Measurements from ENCODE around the gene AUP1. TPM values are rescaled to one million over a fixed set of nuclear protein-coding genes. Genes with fewer than 3 reads are reported as not detected.

AUP1 gene
- total RNA-seq, 4 donors from 2014 or later, result 94.0 to 116 (median 112) TPM

DNA sequence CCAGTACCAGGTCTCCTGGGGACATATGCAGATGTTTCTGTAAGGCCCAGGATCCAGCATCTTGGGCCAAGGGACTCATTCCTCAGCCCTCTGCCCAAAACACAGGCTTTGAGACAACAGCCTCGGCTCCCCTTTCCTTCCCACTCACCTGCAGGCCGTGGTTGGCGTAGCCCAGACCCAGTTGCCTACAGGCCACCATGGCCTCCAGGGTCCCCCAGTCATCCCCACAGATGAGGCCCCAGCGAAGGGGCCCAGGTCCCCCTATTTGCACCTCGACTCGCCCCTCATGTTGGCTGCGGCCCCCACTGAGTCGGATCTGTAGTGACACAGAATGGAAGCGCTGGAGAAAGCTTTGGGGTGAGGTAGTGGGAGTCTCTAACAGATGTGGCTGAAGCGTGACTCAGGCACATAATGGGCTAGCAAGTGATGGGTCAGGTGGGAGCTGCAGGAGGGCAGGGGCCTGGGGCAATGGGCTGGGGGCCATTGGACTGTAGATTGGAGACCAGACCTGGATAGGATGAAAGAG is 6.0 kb upstream of the AUP1 start:
- WGBS, 2 donors, result 87 to 92% methylated on average over 10 of the region's 10 CpGs
- intact Hi-C loops (cut with DNase I; ENCODE audit: low total_unique reads), result no loop called here
- no peak overlapping the region for H3K4me3 ChIP-seq (ENCODE audit: low read depth, poor library complexity, severe bottlenecking)
- TF ChIP-seq, protein P1, sequence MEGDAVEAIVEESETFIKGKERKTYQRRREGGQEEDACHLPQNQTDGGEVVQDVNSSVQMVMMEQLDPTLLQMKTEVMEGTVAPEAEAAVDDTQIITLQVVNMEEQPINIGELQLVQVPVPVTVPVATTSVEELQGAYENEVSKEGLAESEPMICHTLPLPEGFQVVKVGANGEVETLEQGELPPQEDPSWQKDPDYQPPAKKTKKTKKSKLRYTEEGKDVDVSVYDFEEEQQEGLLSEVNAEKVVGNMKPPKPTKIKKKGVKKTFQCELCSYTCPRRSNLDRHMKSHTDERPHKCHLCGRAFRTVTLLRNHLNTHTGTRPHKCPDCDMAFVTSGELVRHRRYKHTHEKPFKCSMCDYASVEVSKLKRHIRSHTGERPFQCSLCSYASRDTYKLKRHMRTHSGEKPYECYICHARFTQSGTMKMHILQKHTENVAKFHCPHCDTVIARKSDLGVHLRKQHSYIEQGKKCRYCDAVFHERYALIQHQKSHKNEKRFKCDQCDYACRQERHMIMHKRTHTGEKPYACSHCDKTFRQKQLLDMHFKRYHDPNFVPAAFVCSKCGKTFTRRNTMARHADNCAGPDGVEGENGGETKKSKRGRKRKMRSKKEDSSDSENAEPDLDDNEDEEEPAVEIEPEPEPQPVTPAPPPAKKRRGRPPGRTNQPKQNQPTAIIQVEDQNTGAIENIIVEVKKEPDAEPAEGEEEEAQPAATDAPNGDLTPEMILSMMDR (IDR thresholded peaks at IDR 0.05), result no peak
- no peak for TF ChIP-seq POLR2A (IDR thresholded peaks at IDR 0.05)
- DNase-seq (ENCODE audit: low spot score in 2 of 2), result no peak

DNA sequence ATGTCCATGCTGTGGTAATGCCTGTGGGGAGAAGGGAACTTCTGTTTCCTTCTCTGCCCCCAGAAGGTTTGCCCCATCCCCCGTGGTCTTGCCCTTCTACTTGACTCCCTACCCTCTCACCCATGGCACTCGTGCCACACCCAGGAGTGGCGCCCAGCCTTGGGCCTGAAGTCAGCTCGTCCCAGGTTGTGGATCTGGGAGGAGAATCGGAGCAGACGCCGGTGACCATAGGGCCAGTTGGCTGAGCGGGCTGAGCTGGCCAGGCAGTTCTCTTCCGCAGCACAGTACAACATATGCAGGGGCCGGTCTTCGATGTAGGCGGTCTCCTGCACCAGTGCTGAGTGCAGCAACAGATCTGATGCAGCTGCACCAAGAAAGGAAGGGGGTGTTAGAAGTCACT is 4.9 kb upstream of the AUP1 start:
- TF ChIP-seq POLR2A (IDR thresholded peaks at IDR 0.05), result no peak
- TF ChIP-seq, protein P1 (IDR thresholded peaks at IDR 0.05), result no peak
- intact Hi-C loops (cut with DNase I; ENCODE audit: low total_unique reads), result no loop called here
- DNase-seq (ENCODE audit: low spot score in 2 of 2), result no peak
- WGBS, 2 donors, result 86 to 87% methylated on average over 12 of the region's 12 CpGs
- no peak overlapping the region for H3K4me3 ChIP-seq (ENCODE audit: low read depth, poor library complexity, severe bottlenecking)

DNA sequence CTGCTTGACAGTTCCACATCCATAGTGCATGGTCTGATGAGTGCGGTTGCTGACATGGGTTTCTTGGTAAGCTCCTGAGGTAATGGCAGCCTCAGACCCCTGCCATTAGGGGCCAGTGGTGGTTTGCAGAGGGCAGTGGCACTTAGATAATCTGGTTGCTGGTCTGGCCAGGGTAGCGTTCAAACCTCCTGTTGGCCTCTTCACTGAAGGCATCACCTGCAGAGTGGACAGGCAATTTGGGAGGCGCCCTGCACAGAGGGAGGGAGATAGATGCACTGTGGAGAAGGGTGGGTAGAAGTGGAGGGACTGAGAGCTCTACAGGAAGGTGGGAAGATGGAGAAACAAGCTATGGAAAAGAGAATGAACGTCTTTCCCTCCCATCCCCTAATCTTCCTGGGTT is 4.0 kb upstream of the AUP1 start:
- H3K4me3 ChIP-seq (ENCODE audit: low read depth, poor library complexity, severe bottlenecking), result no peak overlapping the region
- DNase-seq (ENCODE audit: low spot score in 2 of 2), result no peak
- intact Hi-C loops (cut with DNase I; ENCODE audit: low total_unique reads), result no loop called here
- TF ChIP-seq POLR2A (IDR thresholded peaks at IDR 0.05), result no peak
- TF ChIP-seq, protein P1 (IDR thresholded peaks at IDR 0.05), result no peak
- WGBS, 2 donors, result 86 to 88% methylated on average over 4 of the region's 4 CpGs

DNA sequence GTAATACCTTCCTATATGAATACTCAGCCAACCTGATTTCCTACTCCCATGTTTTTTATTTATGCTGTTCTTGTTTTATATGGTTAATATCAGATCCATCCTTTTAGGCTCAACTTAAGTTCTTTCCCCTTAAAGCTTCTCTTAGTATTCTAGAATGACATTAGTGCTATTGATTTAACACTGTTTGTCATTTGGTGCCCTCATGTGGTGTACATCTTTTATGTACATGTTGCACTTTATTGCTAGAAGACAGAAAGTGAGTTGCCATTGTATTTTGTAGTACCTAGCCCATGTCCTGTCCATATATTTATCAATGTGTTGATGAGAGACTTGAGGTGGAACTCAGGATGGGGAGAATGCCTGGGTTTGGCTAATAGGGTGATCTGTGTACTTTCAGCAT is 2.7 kb upstream of the AUP1 start:
- no peak for DNase-seq (ENCODE audit: low spot score in 2 of 2)
- intact Hi-C loops (cut with DNase I; ENCODE audit: low total_unique reads), result no loop called here
- H3K4me3 ChIP-seq (ENCODE audit: low read depth, poor library complexity, severe bottlenecking), result no peak overlapping the region
- TF ChIP-seq, protein P1 (IDR thresholded peaks at IDR 0.05), result no peak
- TF ChIP-seq POLR2A (IDR thresholded peaks at IDR 0.05), result no peak

DNA sequence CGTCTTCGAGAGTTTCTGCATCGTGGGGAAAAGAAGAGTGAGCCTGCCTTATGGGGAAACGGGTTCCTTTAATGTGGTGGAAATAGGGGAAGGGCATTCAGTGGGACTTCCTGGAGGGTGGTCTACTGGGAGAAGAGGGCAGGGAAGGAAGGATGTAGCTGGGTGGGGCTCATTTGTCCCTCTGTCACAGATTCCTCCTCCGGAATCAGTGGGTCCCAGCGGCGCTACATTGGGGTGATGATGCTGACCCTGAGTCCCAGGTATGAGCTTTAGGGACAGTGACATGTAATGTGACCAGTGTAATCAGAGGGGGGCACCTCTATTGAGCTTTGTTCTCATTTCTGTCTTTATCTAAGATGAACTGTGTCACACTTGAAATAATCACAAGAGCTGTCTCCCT is 2.2 kb upstream of the AUP1 start:
- no peak overlapping the region for H3K4me3 ChIP-seq (ENCODE audit: low read depth, poor library complexity, severe bottlenecking)
- 83 to 90% methylated on average over 7 of the region's 7 CpGs for WGBS, 2 donors
- intact Hi-C loops (cut with DNase I; ENCODE audit: low total_unique reads), result no loop called here
- DNase-seq (ENCODE audit: low spot score in 2 of 2), result peak in 1 of 2 donors; percentile 8
- no peak for TF ChIP-seq POLR2A (IDR thresholded peaks at IDR 0.05)
- TF ChIP-seq, protein P1 (IDR thresholded peaks at IDR 0.05), result no peak

Data from lower leg skin (tissue), 4 donors.